ENCODE measurements around the gene TBC1D22A. TPM values are rescaled to one million over a fixed set of nuclear protein-coding genes. Genes with fewer than 3 reads are reported as not detected.

The TBC1D22A gene
- total RNA-seq, 1 experiment from 2014 or later: 18.2 TPM

DNA sequence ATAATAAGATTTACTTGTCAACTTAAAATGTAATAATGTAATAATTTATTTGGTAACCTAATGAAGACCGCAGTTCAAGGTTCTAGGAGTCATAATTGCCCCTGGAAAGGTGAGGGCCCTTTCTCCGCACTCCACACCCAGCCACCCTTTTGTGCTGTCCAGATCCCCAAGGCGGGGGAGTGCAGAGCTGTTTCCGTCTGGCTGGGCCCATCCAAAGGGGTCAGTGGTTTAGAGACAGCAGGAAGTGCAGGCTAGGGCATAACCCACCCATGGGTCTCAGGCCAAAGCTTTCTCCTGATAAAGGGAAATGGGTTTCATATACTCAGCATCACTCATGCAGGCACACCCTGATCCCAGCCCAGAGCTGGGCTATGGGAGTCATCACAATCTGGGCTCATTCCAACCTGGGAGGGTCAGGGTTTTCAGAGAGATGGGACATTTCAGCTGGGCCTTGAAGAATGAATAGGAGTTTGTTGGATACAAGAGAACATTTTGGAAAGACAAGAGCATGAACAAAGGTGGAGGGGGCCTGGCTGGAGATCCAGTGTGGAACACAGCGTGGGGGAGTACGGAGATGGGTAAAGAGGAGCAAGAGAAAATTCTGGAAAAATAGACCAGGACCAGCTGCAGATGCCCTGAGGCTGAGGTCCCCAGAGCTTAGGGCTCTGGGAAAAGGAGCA, 432.2 kb downstream of the TBC1D22A start:
- DNase-seq: no peak
- no peak overlapping the region for H3K4me3 ChIP-seq
- H3K36me3 ChIP-seq: no peaks in the 10 kb centered on the region
- no peaks in the 10 kb centered on the region for H3K27me3 ChIP-seq
- H3K9me3 ChIP-seq: no peaks in the 10 kb centered on the region

DNA sequence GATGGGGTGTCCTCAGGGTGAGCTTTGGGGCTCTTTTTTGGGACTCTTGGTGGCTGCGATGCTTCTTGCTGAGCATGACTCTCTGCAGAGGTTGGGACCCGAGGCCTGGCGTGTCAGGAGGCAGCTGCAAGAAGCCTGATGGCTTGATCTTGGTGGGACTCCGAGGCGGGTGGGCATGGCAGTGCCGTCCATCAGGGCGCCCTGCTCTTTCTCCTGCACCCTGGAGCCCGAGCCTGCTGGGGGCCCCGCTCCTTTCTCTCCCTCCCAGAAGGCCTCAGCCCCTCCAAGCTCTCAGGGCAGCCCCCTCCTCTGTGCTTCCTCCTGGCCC, 432.7 kb downstream of the TBC1D22A start:
- no peaks in the 10 kb centered on the region for H3K9me3 ChIP-seq
- no peak for DNase-seq
- H3K4me3 ChIP-seq: no peak overlapping the region
- no peaks in the 10 kb centered on the region for H3K27me3 ChIP-seq
- no peaks in the 10 kb centered on the region for H3K36me3 ChIP-seq

DNA sequence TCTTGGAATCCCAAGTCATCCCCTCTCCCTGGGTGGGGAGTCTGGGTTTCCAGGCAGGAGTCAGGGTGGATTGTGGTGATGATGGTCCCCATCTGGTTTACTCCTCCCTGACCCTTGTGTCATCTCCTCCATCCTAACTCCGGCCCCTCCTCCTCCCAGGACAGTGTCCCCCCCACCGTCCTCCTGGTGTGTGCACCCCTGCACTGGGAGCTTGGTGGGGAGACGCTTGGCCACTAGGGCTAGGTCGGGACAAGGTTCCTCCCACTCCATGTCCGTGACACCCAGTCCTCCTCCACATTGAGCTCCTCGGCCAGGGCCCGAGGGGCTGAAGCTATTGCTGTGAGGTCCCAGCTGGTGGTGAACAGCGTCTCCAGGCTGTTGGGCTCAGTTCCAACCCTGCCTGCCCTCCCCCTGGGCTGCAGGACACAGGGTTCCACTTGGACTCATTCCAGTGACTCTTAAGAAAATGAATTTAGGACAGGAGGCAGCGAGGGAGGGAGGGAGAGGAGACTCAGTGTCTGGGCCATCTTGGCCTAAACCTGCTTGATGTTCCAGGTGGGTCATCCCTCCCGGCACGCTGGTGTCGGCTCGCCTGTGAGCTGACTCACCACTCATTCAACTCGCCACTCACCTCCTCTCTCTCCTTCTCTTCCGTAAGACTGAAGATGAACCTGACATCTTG, 433.2 kb downstream of the TBC1D22A start:
- no peak for DNase-seq
- H3K27me3 ChIP-seq: no peaks in the 10 kb centered on the region
- no peaks in the 10 kb centered on the region for H3K9me3 ChIP-seq
- H3K36me3 ChIP-seq: no peaks in the 10 kb centered on the region
- H3K4me3 ChIP-seq: no peak overlapping the region

DNA sequence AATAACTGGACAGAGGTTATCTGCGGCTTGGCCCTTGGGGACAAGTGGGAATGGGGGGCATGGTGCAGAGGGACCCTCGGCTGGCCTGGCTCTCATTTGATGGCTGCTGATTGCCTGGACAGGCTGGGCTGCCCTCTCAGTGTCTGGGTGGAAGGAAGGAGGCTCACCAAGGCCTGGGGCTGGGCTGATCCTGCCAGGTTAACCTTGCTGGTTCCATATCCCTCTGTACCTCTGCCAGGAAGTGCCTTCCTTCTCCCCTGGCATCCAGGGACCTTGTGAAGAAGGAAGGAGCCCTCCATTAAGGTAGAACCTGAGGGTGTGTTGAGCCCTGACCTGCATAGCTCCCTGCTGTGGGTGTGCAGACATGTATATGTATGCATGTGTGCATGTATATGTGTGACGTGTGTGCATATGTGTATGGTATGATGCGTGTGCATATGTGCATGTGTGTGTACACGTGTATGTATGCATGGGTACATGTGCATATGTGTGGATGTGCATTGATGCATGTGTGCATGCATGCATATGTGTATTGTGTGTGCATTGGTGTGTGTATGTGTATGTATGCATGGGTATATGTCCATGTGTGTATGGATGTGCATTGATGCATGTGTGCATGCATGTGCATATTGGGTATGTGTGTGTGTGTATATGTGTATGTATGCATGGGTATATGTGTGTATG, 433.9 kb downstream of the TBC1D22A start:
- no peak for DNase-seq
- Histone ChIP-seq H3K9me3 (no peaks in the 10 kb centered on the region), H3K27me3 (no peaks in the 10 kb centered on the region), H3K36me3 (no peaks in the 10 kb centered on the region), H3K4me3 (no peak overlapping the region)

DNA sequence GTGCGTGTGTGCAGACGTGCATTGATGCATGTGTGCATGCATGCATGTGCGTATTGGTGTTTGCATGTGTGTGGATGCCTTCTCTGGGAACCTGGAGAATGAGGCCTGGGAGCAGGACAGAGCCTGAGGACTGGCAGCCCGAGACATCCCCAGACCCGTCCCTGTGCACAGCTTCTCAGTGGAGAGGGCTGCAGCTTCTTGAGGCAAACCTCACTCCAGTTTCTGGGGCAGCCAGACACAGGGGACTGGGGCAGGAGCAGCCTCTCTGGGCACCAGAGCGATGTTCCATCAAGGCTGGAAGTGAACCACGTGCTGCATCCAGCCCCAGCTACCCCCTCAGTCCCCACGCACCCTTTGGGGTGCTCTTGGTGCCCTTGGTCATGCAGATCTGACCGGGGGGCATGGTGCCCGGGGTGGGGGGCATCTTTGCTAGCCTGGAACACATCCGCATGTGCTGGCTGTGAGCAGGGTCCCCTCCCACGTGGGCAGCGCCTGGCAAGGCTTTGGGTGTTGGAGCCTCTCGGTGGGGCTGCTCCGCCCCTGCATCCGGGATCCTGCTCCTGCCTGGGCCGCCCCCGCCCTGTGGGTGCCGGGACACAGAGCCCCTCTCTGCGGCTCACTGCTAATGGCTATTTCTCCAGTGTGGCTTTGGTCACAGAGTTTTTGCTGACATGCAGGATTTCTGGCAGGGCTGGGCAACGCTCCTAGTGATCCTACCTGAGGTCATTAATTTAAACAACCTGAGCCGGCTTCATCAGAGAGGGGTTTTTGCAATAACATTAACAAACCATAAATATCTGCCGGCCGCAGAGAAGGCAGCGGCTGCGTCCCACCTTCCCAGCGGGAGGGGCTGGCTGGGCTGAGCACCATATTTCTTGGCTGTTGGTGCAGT, 434.7 kb downstream of the TBC1D22A start:
- no peaks in the 10 kb centered on the region for H3K36me3 ChIP-seq
- H3K4me3 ChIP-seq: no peak overlapping the region
- no peaks in the 10 kb centered on the region for H3K9me3 ChIP-seq
- H3K27me3 ChIP-seq: no peaks in the 10 kb centered on the region
- no peak for DNase-seq

DNA sequence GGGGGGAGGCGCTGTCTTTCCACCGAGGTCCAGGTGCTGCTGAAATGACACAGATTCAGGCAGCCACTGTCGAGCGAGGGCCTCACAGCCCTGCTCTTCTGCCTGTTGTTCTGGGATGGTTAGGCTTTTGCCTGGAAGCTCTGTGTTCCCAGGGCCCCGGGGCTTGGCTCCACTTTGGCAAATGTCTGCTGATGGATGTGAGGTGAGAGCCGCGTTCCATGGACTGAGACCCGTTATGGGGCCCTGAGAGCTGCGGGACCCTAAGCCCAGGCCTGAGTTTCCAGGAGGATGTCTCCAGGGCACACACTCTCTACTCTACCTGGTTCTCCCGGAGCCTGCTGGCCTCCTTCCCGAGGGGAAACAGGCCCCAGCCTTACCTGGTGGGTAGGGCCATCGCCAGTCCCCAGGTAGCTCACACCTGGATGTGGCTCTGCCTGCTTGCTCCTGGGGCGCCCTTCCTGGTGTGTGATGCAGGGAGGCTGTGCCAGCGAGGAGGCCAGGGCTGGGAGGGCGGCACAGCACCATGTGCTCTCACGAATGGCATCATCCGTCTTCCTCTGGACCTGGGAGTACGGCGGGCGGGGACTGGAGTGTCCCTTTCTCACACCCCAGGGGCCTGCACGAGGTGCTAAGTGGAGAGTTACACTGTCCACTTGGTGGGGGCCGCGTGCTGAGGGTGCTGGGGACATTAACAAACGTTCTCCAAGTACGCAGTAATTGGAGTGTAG, 435.5 kb downstream of the TBC1D22A start:
- no peaks in the 10 kb centered on the region for H3K9me3 ChIP-seq
- H3K27me3 ChIP-seq: no peaks in the 10 kb centered on the region
- no peak for DNase-seq
- no peaks in the 10 kb centered on the region for H3K36me3 ChIP-seq
- H3K4me3 ChIP-seq: no peak overlapping the region

DNA sequence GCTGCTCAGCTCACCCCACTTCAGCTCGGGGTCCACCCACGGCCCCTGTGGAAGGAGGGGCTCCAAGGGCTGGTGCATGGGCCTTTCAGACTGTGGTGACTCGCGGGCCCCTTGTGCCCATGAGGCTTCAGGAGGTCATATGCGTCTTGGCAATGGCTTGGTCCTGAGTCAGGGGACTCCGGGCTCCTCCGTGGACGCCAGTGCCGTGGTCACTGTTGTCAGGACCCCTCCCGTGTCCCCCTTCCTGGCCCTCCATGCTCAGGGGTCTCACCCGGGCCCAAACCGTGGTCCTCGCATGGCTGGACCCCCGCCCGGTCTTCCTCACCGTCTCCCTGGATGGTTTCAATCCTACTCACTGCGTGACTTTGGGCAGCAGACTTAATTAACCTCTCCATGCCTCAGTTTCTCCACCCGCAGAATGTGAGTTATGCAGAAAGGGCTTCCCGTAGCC, 436.4 kb downstream of the TBC1D22A start:
- DNase-seq: no peak
- Histone ChIP-seq H3K9me3 (no peaks in the 10 kb centered on the region), H3K36me3 (no peaks in the 10 kb centered on the region), H3K27me3 (no peaks in the 10 kb centered on the region), H3K4me3 (no peak overlapping the region)

DNA sequence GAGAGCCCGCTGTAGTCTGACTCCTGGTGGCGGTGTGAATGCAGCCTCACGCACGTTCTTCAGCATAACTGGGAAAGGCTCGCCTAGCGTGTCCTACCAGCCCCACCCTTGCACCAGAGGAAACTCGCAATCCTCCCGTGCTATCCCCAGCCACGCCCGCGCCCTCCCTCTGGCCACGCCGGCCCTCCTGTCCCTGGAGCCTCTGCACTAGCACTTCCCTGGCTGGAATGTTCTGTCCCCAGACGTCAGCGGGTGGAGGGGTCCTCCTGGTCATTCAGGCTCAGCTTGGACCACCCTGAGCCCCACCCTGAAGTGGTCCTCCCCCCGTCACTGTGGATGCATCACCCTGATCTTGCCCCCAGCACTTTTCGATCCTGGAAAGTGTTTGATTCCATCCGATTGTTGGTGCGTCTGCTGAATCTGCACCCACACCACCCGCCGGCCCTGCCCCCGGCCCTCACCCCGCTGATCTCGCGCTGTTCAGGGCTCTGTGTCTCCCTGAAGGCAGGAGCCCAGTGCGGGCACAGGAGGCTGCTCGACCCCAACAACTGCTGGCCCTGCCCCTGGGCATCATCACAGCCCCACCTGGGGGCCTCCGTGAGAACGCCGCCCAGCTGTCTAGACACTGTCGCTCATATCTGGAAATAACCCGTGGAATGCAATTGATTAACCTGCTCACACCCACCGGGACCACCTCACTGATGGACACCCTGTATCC, 437.0 kb downstream of the TBC1D22A start:
- H3K36me3 ChIP-seq: no peaks in the 10 kb centered on the region
- H3K9me3 ChIP-seq: no peaks in the 10 kb centered on the region
- H3K4me3 ChIP-seq: no peak overlapping the region
- no peak for DNase-seq
- no peaks in the 10 kb centered on the region for H3K27me3 ChIP-seq

DNA sequence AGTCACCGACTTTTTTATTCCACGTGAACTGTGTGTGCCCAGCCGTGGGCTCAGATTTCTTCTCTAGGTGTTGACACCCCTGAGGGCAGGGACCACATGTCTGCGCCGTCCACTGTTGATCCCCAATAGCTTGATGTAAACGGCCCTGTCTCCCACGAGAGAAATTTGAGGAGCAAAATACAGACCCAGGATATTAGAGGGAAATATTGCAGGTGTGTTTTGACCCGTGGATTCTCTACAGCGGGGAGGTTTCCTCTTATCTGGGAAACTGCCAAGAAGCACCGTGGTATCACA, 437.5 kb downstream of the TBC1D22A start:
- H3K4me3 ChIP-seq: no peak overlapping the region
- H3K36me3 ChIP-seq: no peaks in the 10 kb centered on the region
- DNase-seq: no peak
- H3K9me3 ChIP-seq: no peaks in the 10 kb centered on the region
- no peaks in the 10 kb centered on the region for H3K27me3 ChIP-seq

DNA sequence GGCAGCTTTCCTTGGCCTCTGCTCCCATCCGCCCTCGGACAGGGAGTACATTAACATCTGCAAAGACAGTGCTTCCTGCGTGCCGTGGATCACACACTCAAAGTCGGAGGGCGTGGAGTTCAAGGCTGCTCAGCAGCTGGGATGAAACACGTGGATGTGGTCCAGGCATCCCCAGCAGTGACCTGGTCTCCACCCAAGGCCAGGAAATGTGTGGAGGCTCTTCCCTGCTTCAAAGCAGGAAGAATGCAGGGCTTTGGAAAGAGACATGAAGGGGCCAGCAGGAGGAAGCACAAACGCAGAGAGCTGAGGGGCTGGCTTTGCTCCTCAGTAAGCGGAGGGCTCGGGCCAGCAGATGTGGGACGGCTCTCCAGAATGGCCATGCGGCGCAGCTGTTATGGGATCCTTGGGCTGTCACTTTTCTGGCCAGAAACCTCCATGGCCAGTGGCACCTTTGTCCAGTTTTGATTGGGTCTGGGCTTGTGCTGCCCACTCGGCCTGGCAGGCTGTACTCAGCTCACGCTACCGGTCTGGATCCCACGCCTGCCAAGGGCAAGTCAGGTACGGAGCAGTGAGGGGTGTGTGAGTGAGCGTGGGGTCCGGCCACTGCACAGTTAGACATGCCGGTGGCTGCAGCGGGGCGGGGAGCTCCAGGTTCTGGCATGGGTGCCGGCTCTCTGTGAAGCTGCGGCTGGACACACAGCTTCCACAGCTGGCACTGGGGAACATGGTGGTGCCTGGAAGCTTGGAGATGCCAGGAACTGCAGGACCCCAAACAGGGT, 438.0 kb downstream of the TBC1D22A start:
- H3K9me3 ChIP-seq: no peaks in the 10 kb centered on the region
- H3K4me3 ChIP-seq: no peak overlapping the region
- no peaks in the 10 kb centered on the region for H3K36me3 ChIP-seq
- no peaks in the 10 kb centered on the region for H3K27me3 ChIP-seq
- DNase-seq: no peak

DNA sequence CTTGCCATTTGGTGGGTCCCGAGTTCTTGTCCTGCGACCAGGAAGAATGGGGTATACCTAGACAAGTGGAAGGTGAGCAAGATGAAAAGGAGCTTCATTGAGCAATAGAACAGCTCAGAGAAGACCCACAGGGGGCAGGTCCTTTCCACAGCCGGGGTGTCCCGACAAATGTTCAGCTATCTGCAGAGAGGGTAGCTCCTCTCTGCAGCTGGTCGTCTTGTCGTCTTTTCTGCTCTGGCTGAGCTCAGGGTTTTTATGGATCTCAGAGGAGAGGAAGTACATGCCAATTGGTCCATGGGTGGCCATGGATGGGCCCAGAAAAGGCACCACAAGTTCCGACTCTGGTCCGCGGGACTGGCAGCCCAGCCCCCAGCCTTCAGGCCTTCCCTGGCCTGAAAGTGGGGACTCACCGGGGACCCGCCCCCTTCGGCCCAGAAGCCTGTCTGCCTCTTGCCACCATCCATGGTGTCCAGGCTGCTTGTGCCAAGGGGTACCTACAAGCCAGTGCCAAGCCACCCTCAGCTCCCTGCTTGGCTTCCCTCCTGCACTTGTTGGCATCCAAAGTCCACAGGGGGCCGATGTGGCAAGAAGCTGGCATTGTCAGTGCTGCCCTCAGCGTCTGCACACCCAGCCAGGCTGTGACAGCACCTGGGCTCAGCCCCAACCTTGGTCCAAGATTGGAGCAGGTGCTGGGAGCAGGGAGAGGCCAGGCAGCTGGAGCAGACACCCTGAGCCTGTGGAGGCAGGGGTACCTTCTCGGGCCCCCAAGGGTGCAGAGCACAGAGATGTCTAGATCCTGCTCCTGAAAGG, 438.9 kb downstream of the TBC1D22A start:
- Histone ChIP-seq H3K27me3 (no peaks in the 10 kb centered on the region), H3K36me3 (no peaks in the 10 kb centered on the region), H3K4me3 (no peak overlapping the region), H3K9me3 (no peaks in the 10 kb centered on the region)
- no peak for DNase-seq

DNA sequence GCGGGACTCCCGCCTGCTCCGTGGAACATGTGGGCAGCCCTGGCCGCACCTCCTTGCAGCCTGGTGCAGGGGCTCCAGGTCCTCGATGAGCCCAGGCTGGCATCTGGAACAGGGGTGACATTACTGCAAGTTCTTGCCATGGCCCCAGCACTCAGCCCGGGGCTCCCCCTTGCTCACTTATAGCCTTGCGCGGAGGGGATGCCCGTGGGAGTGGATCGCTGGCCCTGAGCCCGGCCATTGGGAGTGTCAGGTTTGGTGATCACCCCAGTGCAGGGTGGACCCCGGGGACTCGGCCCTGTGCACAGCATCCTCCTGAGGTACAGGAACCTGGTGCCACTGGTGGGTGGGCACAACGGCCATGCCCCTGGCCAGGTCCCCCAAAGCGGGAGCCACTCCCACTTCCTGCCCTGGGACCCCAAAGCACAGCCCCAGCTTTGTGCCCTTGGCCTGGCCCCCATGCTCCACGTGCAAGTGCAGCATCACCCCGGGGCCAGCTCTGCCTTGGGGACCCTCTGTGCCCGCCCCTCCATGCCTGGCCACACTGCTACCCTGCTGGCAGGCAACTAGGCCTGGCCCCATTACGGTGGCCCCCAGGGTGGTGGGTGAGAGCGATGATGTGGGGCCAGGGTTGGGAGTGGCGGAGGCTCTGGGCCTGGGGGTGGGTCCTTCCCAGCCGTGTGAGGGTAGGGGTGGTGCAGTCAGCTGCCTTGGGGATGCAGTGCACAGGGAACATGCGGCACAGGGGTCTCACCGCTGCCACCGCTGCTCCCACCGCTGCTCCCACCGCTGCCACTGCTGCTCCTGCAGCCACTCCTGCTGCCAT, 439.8 kb downstream of the TBC1D22A start:
- H3K27me3 ChIP-seq: no peaks in the 10 kb centered on the region
- no peak for DNase-seq
- no peak overlapping the region for H3K4me3 ChIP-seq
- H3K36me3 ChIP-seq: no peaks in the 10 kb centered on the region
- H3K9me3 ChIP-seq: no peaks in the 10 kb centered on the region

DNA sequence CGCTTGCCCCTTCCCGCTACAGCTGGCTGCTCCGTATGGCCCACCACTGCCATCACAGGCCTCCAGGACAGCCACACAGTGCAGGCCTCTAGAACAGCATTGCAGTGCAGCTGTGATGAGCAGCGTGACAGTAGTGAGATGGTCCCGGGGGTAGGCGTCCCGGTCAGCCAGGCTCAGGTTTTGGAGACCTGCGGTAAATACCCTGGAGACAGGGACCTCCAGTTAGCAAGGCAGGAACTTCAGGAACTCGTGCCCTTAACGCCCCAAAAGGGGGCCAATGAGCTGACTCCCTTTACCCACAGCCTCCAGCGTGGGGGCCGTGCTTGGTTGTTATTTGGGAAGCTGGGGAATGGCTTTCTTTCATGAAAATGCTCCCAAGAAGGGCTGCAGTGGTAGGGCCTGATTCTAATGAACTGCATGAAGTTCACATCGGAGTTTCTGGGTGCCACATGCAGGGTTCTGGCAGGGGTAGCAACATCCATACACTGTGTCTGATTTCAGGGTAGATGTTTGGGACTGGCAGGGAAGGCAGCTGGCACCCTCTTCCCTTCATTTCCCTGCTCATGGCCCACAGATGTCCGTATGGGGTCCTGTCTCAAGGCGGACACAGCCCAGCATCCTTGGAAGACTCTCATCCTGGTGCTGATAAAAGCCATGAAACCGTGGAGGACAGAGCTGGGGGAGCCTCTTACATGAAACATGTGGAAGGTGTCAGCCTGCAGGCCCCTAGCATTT, 440.5 kb downstream of the TBC1D22A start:
- H3K9me3 ChIP-seq: no peaks in the 10 kb centered on the region
- no peak for DNase-seq
- no peaks in the 10 kb centered on the region for H3K36me3 ChIP-seq
- no peaks in the 10 kb centered on the region for H3K27me3 ChIP-seq
- no peak overlapping the region for H3K4me3 ChIP-seq

Data from MG63 (cell line).